Left lobe of liver (tissue), 2 donors: ENCODE data around the gene MAPK1. TPM values are rescaled to one million over a fixed set of nuclear protein-coding genes. Genes with fewer than 3 reads are reported as not detected.
"Not testable (repeated sequence)": the region's sequence is repeated elsewhere in the genome, so short reads cannot be mapped to it uniquely, and the experiment has no call there.

Source experiments
- ATAC-seq: fragments of 200-7000 bp; cut with Tn5 transposase; one replicate; pipeline ENCODE4 v1.9.1; 2020; ENCODE audit warnings: mild to moderate bottlenecking, moderate library complexity
- DNase-seq: peaks from one replicate; pipeline ENCODE4 v3.0.0-alpha.2; 2020; ENCODE audit warnings: low spot score
- total RNA-seq: library from RNA; stranded (reverse); gene quantifications from one replicate; pipeline ENCODE4 v1.2.1, GENCODE V29; 2021
- donor health status: DM: no; HTN: no; CAD: no; lungs with moderate emphysema.
- donor health status: DM: no; HTN: yes; CAD: no.

The MAPK1 gene
- 54.3 TPM for total RNA-seq

GRCh38 chr22:21867528-21868266, at the start of gene MAPK1:
Gene MAPK1 (minus strand): TSS chr22:21867645. CDS start chr22:21867440, 205 bp downstream.
- ATAC-seq: peak; percentile 98
- DNase-seq: peak; percentile 94

GRCh38 chr22:21916309-21916918, 49.0 kb upstream of the MAPK1 start:
- DNase-seq: no peak
- ATAC-seq: no peak

GRCh38 chr22:21915624-21916308, 48.3 kb upstream of the MAPK1 start:
- ATAC-seq (no peak), DNase-seq (no peak)

GRCh38 chr22:21914033-21914642, 46.7 kb upstream of the MAPK1 start:
- not testable (repeated sequence) for DNase-seq, ATAC-seq

- DNase-seq, ATAC-seq: not testable (repeated sequence)
Observed at GRCh38 chr22:21910367-21910766, 42.9 kb upstream of the MAPK1 start.

GRCh38 chr22:21909871-21910270, 42.4 kb upstream of the MAPK1 start:
- no peak for DNase-seq
- ATAC-seq: no peak

GRCh38 chr22:21907638-21908522, 40.4 kb upstream of the MAPK1 start:
- no peak for ATAC-seq
- DNase-seq: no peak

- ATAC-seq: not testable (repeated sequence)
Observed at GRCh38 chr22:21905234-21905633, 37.8 kb upstream of the MAPK1 start.

GRCh38 chr22:21904250-21904789, 36.9 kb upstream of the MAPK1 start:
- DNase-seq (no peak), ATAC-seq (no peak)

More at GRCh38 chr22:21905234-21905633, 37.8 kb upstream of the MAPK1 start:
- DNase-seq: not testable (repeated sequence)

GRCh38 chr22:21903283-21903682, 35.8 kb upstream of the MAPK1 start:
- DNase-seq (no peak), ATAC-seq (no peak)

- ATAC-seq (no peak), DNase-seq (no peak)
Observed at GRCh38 chr22:21902296-21903087, 35.0 kb upstream of the MAPK1 start.

GRCh38 chr22:21898354-21898896, 31.0 kb upstream of the MAPK1 start:
- DNase-seq: no peak
- ATAC-seq: no peak

GRCh38 chr22:21896951-21897513, 29.6 kb upstream of the MAPK1 start:
- DNase-seq (no peak), ATAC-seq (no peak)

GRCh38 chr22:21896275-21896674, 28.8 kb upstream of the MAPK1 start:
- not testable (repeated sequence) for ATAC-seq, DNase-seq

GRCh38 chr22:21894799-21895198, 27.4 kb upstream of the MAPK1 start:
- DNase-seq (no peak), ATAC-seq (no peak)

GRCh38 chr22:21889251-21889990, 22.0 kb upstream of the MAPK1 start:
- no peak for ATAC-seq
- no peak for DNase-seq

- ATAC-seq (no peak), DNase-seq (no peak)
Observed at GRCh38 chr22:21887841-21888240, 20.4 kb upstream of the MAPK1 start.

- not testable (repeated sequence) for DNase-seq, ATAC-seq
Observed at GRCh38 chr22:21883930-21884329, 16.5 kb upstream of the MAPK1 start.
